ENCODE results near the gene WSCD1. TPM values are rescaled to one million over a fixed set of nuclear protein-coding genes. Genes with fewer than 3 reads are reported as not detected.

The WSCD1 gene
- polyA plus RNA-seq, 1 donor (not counting 4 experiments of a cell fraction or from before 2014, with no cell fraction given), result not detected

GRCh38 chr17:6078458-6078871, 8.3 kb downstream of the WSCD1 start:
- FAIRE-seq (no peak), DNase-seq (ENCODE audit: low read depth, low spot score) (no peak)
- no peak overlapping the region for H3K4me3 ChIP-seq (ENCODE audit: control insufficient read depth in 2 of 3, extremely low read depth in 1 of 3, insufficient read depth in 2 of 3, low read depth in 1 of 3, low read length in 3 of 3)
- H2AFZ ChIP-seq (ENCODE audit: control insufficient read depth, low read length), result no peak overlapping the region
- H3K9me1 ChIP-seq (ENCODE audit: control insufficient read depth, extremely low read depth, insufficient read depth, low read length), result no peaks in the 10 kb centered on the region
- no peak overlapping the region for H3K9ac ChIP-seq (ENCODE audit: control insufficient read depth, extremely low read depth, insufficient read depth, low read length)
- no peak for TF ChIP-seq EZH2 (IDR thresholded peaks at IDR 0.05; ENCODE audit: low read length)
- TF ChIP-seq, protein P1, sequence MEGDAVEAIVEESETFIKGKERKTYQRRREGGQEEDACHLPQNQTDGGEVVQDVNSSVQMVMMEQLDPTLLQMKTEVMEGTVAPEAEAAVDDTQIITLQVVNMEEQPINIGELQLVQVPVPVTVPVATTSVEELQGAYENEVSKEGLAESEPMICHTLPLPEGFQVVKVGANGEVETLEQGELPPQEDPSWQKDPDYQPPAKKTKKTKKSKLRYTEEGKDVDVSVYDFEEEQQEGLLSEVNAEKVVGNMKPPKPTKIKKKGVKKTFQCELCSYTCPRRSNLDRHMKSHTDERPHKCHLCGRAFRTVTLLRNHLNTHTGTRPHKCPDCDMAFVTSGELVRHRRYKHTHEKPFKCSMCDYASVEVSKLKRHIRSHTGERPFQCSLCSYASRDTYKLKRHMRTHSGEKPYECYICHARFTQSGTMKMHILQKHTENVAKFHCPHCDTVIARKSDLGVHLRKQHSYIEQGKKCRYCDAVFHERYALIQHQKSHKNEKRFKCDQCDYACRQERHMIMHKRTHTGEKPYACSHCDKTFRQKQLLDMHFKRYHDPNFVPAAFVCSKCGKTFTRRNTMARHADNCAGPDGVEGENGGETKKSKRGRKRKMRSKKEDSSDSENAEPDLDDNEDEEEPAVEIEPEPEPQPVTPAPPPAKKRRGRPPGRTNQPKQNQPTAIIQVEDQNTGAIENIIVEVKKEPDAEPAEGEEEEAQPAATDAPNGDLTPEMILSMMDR (optimal IDR thresholded peaks at IDR 0.05 in 1 of 3, IDR thresholded peaks at IDR 0.05 in 1 of 3, conservative IDR thresholded peaks at IDR 0.05 in 1 of 3; ENCODE audit: extremely low read depth in 1 of 3, insufficient read depth in 2 of 3, low read length in 3 of 3), result no peak
- no peaks in the 10 kb centered on the region for H3K79me2 ChIP-seq (ENCODE audit: control insufficient read depth, insufficient read depth, low read length)
- H3K27me3 ChIP-seq (ENCODE audit: control insufficient read depth, extremely low read depth, insufficient read depth, low read length), result peaks cover 11% of the 10 kb centered on the region
- H4K20me1 ChIP-seq (ENCODE audit: control insufficient read depth, extremely low read depth, insufficient read depth, low read length), result no peaks in the 10 kb centered on the region
- no peaks in the 10 kb centered on the region for H3K9me3 ChIP-seq (ENCODE audit: control insufficient read depth, low read depth, low read length)
- no peaks in the 10 kb centered on the region for H3K4me1 ChIP-seq (ENCODE audit: control insufficient read depth, extremely low read depth, insufficient read depth, low read length)
- H3K27ac ChIP-seq (ENCODE audit: control insufficient read depth, insufficient read depth, low read length), result no peak overlapping the region
- H3K4me2 ChIP-seq (ENCODE audit: control insufficient read depth, extremely low read depth, insufficient read depth, low read depth, low read length), result no peak overlapping the region
- no peaks in the 10 kb centered on the region for H3K36me3 ChIP-seq (ENCODE audit: control insufficient read depth in 2 of 2, extremely low read depth in 1 of 2, insufficient read depth in 2 of 2, low read length in 2 of 2)
- dilution Hi-C loops (cut with MboI; ENCODE audit: extremely low pct_ligation_motif_present, low sequenced_read_pairs), result no loop called here

- Histone ChIP-seq H2AFZ (ENCODE audit: control insufficient read depth, low read length) (no peak overlapping the region), H4K20me1 (ENCODE audit: control insufficient read depth, extremely low read depth, insufficient read depth, low read length) (no peaks in the 10 kb centered on the region), H3K9me3 (ENCODE audit: control insufficient read depth, low read depth, low read length) (no peaks in the 10 kb centered on the region), H3K36me3 (ENCODE audit: control insufficient read depth in 2 of 2, extremely low read depth in 1 of 2, insufficient read depth in 2 of 2, low read length in 2 of 2) (no peaks in the 10 kb centered on the region), H3K9ac (ENCODE audit: control insufficient read depth, extremely low read depth, insufficient read depth, low read length) (no peak overlapping the region), H3K4me3 (ENCODE audit: control insufficient read depth in 2 of 3, extremely low read depth in 1 of 3, insufficient read depth in 2 of 3, low read depth in 1 of 3, low read length in 3 of 3) (no peak overlapping the region), H3K27me3 (ENCODE audit: control insufficient read depth, extremely low read depth, insufficient read depth, low read length) (peaks cover 12% of the 10 kb centered on the region), H3K4me2 (ENCODE audit: control insufficient read depth, extremely low read depth, insufficient read depth, low read depth, low read length) (no peak overlapping the region), H3K9me1 (ENCODE audit: control insufficient read depth, extremely low read depth, insufficient read depth, low read length) (no peaks in the 10 kb centered on the region), H3K79me2 (ENCODE audit: control insufficient read depth, insufficient read depth, low read length) (no peaks in the 10 kb centered on the region), H3K27ac (ENCODE audit: control insufficient read depth, insufficient read depth, low read length) (no peak overlapping the region), H3K4me1 (ENCODE audit: control insufficient read depth, extremely low read depth, insufficient read depth, low read length) (no peaks in the 10 kb centered on the region)
- FAIRE-seq (no peak), DNase-seq (ENCODE audit: low read depth, low spot score) (no peak)
- TF ChIP-seq, protein P1 (optimal IDR thresholded peaks at IDR 0.05 in 1 of 3, IDR thresholded peaks at IDR 0.05 in 1 of 3, conservative IDR thresholded peaks at IDR 0.05 in 1 of 3; ENCODE audit: extremely low read depth in 1 of 3, insufficient read depth in 2 of 3, low read length in 3 of 3), result no peak
- TF ChIP-seq EZH2 (IDR thresholded peaks at IDR 0.05; ENCODE audit: low read length), result no peak
- dilution Hi-C loops (cut with MboI; ENCODE audit: extremely low pct_ligation_motif_present, low sequenced_read_pairs), result no loop called here
Observed at GRCh38 chr17:6079155-6079888, 9.1 kb downstream of the WSCD1 start.
